SKM-1 (cell line): Measurements from ENCODE around the gene SIRPB1.
A peak's percentile ranks its signal among the peaks of the same experiment; 100 is the strongest.
"Not testable (repeated sequence)": the region's sequence is repeated elsewhere in the genome, so short reads cannot be mapped to it uniquely, and the experiment has no call there.

ENCODE experiments used
- DNase-seq: peaks from one replicate; lab custom pipeline; 2025; ENCODE audit not compliant: unreplicated experiment; lab: John Stamatoyannopoulos, UW

Gene SIRPB1

DNA sequence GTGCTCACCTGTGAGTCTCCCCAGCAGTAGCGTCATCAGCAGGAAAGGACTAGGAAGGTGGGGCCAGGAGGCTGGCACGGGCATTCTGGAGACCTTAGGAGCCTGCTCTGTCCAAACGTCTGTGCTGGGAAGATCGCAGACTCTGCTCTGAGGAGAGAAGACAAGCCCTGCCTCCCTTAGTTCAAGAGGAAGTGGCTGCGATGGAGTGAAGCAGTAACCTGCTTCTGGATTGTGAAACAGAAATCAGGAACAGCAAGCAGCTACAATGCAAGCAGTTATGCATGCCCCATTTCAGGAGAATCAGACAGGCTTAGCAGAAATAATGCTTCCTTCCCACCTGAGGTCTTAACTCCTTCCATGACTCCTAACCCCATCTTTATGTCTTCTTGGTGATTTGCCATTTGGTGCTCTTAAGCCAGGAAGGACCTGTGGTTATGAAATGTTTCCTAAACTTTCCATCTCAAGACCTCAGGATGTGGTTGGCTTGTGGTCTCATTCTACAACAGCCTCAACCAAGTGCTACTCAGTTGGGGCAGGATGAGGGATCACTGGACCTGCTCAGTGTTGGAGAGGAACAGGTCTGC lies at the start of gene SIRPB1:
SIRPB1 (minus strand) TSS at position 149 of the 584 bp plus-strand sequence; CDS start at position 84, 65 bp downstream.
- peak; percentile 71 for DNase-seq

- DNase-seq, result no peak
Measured at GRCh38 chr20:1669304-1669703, 49.5 kb upstream of the SIRPB1 start.

- no peak for DNase-seq
Measured at GRCh38 chr20:1667502-1668085, 47.8 kb upstream of the SIRPB1 start.

DNA sequence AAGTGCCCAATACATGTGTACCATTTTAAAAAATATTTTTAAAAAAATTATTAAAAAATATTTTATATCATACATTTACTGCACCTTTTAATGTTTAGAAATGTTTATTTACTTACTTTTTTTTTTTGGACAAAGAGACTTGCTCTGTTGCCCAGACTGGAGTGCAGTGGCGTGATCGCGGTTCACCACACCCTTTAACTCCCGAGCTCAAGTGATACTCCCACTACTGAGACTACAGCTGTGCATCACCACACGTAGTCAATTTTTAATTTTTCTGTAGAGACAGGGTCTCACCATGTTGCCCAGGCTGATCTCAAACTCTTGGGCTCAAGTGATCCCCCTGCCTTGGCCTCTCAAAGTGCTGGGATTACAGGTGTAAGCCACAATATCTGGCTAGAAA lies 47.0 kb upstream of the SIRPB1 start:
- DNase-seq, result no peak

GRCh38 chr20:1665345-1665744 lies 45.5 kb upstream of the SIRPB1 start:
- no peak for DNase-seq

DNA sequence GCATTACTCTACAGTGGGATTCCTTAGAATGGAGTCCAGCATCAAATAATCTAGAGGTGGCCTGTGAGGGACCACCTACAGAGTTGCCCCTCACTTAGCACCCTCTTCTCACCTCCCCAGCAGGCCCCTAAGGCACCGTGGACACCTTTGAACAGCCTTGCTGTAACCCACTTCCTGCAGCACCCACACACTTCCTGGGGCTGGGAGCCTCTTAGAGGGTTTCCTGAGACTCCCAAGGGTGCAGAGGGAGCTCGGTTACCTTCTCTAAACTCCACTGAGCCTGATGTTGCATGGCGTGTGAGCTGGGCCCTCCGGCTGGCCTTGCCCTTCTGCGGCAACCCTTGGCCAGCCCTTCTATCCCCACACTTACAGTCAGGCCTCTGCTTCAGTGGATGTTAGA lies 45.1 kb upstream of the SIRPB1 start:
- no peak for DNase-seq

DNA sequence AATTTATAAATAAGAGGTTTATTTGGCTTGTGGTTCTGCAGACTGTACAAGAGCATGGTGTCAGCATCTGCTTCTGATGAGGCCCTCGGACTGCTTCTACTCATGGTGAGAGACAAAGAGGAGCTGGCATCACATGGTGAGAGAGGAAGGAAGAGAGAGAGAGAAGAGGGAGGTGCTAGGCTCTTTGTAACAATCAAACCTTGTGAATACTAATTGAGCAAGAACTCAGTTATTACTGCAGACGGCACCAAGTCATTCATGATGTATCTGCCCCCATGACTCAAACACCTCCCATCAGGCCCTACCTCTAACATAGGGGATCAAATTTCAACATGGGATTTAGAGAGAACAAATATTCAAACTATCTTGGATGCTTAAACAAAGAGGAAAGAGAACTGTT lies 44.1 kb upstream of the SIRPB1 start:
- no peak for DNase-seq

DNA sequence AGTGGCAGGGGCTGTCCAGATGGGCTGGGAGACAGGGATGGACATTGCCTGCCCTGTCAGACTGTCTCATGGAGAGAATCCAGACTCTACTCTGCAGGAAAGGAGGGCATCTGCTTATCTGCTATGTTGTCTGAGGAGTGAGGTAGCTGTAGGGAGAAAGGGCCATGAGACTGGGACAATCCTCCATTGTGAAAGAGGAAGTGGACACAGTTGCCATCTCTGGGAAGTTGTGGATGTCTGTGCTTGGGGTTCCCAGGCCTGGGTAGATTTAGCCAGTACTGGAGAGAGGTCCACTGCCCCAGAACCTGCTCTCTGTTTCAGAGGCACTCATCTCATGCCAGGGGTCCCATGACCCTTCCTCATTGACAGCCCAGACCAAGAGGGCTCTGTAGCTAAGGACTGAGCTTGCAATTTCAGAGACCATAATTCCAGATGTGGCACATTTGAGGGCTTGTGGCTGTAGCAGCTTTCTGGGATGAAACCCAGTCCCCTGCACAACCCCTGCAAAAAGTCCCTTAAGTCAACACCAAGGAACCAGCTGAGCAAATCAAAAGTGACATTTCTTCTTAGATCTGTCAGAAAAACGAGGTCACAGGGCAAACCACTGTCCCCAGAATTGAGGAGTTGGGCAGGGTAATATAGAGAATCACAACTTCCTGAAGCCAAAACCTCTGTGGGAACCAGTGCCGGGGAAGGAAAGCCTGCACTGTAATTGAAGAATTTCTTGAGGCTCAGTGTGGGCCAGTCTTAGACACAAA lies 41.9 kb upstream of the SIRPB1 start:
- DNase-seq, result no peak

DNA sequence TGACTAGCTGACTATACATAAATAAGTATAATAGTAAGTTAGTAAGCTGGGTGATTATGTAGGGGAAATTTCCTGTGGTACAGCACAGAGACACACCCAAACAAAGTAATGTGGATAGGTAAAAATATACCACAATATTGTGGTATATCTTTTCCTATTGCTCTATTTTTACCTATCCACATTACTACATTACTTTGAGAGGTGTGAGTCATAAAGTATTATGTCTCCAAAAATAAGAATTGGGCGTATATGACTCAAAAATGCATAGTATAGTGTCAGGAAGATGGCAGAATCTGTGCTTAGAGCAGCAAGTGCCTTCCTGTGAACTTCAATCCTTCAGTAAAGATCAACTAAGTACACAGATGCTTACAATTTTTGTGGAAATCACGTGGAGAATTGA lies 40.4 kb upstream of the SIRPB1 start:
- DNase-seq, result no peak

GRCh38 chr20:1657556-1658334 lies 37.9 kb upstream of the SIRPB1 start, which contains the start of gene SIRPG:
SIRPG (minus strand) TSS chr20:1657779; CDS start chr20:1657714, 65 bp downstream.
- DNase-seq, result no peak

GRCh38 chr20:1656844-1657243 lies 37.0 kb upstream of the SIRPB1 start:
- DNase-seq, result no peak

- DNase-seq, result no peak
Measured at GRCh38 chr20:1654996-1655395, 35.2 kb upstream of the SIRPB1 start.

DNA sequence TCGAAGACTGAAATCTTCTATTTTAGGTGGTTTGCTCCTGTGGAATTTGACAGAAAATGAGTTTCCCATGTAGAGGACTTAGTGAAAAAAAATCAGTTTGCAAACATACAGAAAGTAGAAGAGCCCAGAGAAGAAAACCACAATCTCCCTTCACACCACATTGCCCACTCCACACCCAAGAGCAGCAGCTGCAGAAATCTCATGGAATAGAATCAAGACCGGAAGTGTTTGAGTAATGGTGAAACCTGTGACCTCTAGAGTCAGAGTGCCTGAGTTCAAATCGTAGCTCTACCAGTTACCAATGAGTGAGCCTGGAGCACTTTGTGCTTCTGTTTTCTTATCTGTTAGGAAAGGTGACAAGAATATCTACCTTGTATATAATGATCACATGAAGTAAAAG lies 33.2 kb upstream of the SIRPB1 start:
- DNase-seq, result no peak

DNA sequence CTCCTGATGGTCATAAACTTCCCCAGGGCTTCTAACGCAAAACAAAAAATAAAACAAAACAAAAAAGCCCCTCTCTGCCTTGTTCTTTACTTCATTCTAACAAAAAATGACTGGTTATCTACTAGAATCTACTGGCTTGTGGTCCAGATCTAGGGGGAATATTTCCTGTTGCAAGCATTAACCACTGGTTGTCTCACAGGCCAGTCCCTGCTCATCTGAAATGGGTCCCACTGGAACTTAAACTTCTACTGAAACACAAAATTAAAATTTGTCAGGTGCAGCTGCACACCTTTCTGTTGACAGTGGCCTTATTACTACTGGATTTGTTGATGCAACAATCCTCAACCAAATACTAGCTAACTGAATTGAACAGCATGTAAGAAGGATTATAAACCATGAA lies 32.3 kb upstream of the SIRPB1 start:
- no peak for DNase-seq

DNA sequence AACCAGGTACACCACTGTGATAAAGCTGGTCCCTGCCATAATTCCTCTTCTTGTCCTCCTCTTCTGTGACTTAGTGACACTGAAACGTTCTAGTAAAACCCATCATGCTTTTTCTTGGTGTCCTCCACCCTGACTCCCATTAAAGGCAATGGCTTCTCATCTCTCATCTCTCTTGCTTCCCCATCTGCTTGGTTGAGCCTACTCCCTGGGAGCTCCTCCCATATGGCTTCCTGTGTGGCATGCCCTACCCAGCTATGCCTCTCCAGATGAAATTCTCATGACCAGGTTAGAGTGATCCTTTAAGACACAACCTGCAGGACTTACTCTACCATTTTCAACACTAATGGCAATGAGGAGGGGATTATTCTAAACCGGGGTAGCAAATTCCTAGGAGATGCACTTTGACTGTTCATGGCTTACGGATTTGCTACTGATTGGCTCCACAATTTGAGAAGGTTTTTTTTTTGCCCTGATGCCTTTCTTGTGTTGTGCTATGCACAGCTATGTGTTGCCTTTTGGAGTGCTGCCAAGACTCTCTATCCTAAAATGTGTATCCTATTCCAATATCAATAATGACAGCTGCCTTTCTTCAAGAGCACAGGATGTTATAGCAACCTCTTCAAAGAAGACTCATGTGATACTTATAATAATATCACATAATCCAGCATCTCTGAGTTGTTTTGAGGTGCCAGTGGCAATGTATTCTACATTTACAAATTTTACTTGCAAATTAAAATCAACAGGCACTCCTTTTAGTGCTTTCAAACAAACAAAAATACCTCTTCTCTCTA lies 31.7 kb upstream of the SIRPB1 start:
- DNase-seq, result no peak

DNA sequence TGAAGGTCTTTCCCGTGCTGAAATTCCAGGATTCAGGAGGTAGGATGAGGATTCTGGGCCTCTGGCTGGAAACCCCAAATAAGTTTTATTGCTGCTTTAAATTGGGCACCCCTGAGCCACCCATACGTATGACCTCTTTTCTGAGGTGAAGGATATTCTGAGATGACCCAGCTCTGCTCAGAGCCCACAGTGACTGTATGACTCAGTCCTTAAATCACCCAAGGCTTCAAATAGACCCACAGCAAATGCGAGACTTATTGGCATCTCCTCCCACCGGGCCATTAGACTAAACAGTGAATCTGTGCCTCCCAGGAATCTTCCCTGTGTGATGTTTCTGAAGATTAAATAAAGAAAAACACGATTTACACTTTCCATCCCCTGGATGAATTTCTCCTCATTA lies 28.3 kb upstream of the SIRPB1 start:
- DNase-seq, result no peak

DNA sequence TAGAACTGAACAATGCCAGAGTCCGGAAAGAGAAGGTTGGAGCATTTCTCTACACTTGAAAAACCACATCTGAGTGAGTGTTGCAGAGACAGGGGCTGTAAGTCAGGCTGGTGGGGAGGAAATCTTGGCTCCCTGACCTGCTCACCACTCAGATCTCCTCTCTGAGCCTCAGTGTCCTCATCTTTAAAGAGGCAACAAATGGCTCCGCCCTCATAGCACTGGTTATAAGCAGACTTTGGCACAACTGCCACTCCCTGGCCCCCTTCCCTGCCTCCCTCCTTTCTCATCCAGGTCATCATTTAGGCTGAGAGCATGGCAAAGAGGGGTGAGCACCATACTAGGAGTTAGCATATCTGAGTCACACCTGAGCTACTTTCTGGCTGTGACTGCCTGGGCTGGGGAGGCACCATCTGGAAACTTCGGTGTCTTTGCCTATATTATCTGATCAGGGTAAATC lies 27.2 kb upstream of the SIRPB1 start:
- DNase-seq, result no peak

DNA sequence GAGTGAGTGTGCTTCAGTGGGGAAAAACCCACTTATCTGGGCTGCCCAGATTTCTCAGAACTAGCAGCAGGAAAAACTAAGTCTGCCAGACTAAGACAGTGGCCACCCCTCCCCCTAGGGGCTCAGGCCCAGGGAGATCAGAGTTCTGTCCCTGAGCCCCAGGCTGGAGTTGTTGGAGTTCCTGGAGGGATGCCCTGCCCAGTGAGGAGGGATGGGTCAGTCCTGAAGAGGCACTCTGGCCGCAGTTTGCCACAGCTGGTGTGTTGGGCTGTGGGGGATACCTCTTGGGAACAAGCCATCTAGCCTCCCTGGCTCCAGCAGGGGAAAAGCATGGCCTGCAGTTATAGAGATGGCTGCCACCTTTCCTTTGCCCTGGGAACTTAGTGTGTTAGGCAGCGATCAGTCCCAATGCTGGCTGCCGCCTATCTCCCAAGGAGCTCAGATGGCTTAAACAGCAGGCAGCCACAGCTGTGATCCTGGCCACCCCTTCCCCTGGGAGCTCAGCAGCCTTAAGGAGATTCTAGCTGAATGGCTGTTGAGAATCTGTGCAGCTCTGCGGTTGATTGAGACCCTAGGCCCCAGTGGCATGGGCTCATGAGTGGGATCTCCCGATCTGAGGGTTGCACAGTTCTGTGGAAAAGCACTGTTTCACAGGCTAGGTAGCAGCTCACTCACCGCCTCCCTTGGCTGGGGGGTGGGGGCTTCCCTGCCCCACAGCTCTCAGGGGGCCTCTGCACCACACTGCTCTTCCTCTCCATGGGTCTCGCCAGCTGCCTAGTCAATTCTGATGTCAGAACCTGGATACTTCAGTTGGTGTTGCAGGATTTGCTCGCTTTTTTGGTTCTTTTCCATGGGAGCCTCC lies 24.5 kb upstream of the SIRPB1 start:
- DNase-seq, result no peak

GRCh38 chr20:1638643-1639042 lies 18.8 kb upstream of the SIRPB1 start:
- DNase-seq, result not testable (repeated sequence)

GRCh38 chr20:1637755-1638154 lies 17.9 kb upstream of the SIRPB1 start:
- DNase-seq, result no peak
